SU-DHL-6 (cell line): ENCODE data around the gene CHRM5.

Source experiments
- EZH2phosphoT487 ChIP-seq: fragments of 200-600 bp; sonication (generic), shearing (Covaris generic); conservative IDR thresholded peaks from 2 replicates; pipeline ENCODE4 v1.6.1; 2018; ENCODE audit warnings: mild to moderate bottlenecking, antibody characterized with exemption, low read length, moderate library complexity, mixed read lengths
- TF ChIP-seq, protein P1 (sequence below): fragments of 200-600 bp; sonication (generic); IDR thresholded peaks from one replicate; pipeline ENCODE4 v1.5.1; 2017; ENCODE audit warnings: antibody characterized with exemption, mild to moderate bottlenecking, low read length, moderate library complexity; ENCODE audit not compliant: insufficient read depth, poor library complexity, severe bottlenecking

- TF ChIP-seq, protein P1, sequence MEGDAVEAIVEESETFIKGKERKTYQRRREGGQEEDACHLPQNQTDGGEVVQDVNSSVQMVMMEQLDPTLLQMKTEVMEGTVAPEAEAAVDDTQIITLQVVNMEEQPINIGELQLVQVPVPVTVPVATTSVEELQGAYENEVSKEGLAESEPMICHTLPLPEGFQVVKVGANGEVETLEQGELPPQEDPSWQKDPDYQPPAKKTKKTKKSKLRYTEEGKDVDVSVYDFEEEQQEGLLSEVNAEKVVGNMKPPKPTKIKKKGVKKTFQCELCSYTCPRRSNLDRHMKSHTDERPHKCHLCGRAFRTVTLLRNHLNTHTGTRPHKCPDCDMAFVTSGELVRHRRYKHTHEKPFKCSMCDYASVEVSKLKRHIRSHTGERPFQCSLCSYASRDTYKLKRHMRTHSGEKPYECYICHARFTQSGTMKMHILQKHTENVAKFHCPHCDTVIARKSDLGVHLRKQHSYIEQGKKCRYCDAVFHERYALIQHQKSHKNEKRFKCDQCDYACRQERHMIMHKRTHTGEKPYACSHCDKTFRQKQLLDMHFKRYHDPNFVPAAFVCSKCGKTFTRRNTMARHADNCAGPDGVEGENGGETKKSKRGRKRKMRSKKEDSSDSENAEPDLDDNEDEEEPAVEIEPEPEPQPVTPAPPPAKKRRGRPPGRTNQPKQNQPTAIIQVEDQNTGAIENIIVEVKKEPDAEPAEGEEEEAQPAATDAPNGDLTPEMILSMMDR, result no peak
- no peak for TF ChIP-seq EZH2phosphoT487
These were observed 145.9 kb downstream of the CHRM5 start for GRCh38 chr15:34114215-34114614.
